C4-2B (cell line): Measurements from ENCODE around the gene ELMO1.

Experiments
- ZFX ChIP-seq: fragments of 450-650 bp; IDR thresholded peaks from 2 replicates; pipeline ENCODE4 v1.6.1; 2017
- TF ChIP-seq, protein P1 (sequence below): fragments of 450-650 bp; conservative IDR thresholded peaks from 2 replicates; pipeline ENCODE4 v1.5.1; 2017; ENCODE audit warnings: mild to moderate bottlenecking

DNA sequence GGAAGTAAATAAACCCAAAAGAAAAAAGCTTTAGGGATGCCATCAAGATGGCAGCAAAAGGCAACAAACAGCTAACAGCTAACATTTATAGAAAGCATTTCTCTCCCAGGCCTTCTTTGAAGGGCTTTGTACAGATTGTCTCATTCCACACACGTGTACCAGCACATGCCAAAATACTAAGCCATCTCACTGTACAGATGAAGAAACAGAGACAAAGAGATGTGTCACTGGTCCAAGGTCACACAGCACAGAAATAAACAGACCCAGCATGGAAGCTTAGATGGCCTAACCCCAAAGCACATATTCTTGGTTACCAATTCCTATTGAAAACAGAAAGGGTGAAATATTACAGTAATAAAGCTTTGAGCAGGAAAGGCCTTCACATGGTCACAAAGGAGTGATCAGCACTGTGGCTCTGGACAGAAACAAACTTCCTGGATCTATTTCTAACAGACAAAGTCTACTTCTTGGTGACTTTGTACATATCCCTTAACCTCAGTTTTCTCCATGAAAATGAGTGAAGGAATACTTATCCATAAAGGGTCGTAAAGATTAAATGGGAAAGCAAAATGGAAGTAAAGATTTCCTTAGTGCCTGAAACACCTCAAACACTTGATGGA is 346.0 kb downstream of the ELMO1 start:
- no peak for TF ChIP-seq ZFX
- TF ChIP-seq, protein P1, sequence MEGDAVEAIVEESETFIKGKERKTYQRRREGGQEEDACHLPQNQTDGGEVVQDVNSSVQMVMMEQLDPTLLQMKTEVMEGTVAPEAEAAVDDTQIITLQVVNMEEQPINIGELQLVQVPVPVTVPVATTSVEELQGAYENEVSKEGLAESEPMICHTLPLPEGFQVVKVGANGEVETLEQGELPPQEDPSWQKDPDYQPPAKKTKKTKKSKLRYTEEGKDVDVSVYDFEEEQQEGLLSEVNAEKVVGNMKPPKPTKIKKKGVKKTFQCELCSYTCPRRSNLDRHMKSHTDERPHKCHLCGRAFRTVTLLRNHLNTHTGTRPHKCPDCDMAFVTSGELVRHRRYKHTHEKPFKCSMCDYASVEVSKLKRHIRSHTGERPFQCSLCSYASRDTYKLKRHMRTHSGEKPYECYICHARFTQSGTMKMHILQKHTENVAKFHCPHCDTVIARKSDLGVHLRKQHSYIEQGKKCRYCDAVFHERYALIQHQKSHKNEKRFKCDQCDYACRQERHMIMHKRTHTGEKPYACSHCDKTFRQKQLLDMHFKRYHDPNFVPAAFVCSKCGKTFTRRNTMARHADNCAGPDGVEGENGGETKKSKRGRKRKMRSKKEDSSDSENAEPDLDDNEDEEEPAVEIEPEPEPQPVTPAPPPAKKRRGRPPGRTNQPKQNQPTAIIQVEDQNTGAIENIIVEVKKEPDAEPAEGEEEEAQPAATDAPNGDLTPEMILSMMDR = no peak
